ENCODE results near the gene GPC6.

The GPC6 gene

GRCh38 chr13:93966267-93966936, 739.8 kb downstream of the GPC6 start:
- no peak for TF ChIP-seq CTCF (IDR thresholded peaks at IDR 0.05; ENCODE audit: low read depth, low read length)
- H3K4me3 ChIP-seq (ENCODE audit: low read depth, low read length): no peak overlapping the region

- H3K4me3 ChIP-seq (ENCODE audit: low read depth, low read length): no peak overlapping the region
- TF ChIP-seq CTCF (IDR thresholded peaks at IDR 0.05; ENCODE audit: low read depth, low read length): no peak
Measured at GRCh38 chr13:93967286-93967685, 740.7 kb downstream of the GPC6 start.

- H3K4me3 ChIP-seq (ENCODE audit: low read depth, low read length): no peak overlapping the region
- no peak for TF ChIP-seq CTCF (IDR thresholded peaks at IDR 0.05; ENCODE audit: low read depth, low read length)
Measured at GRCh38 chr13:93975242-93975641, 748.6 kb downstream of the GPC6 start.

GRCh38 chr13:93976528-93976927, 749.9 kb downstream of the GPC6 start:
- no peak overlapping the region for H3K4me3 ChIP-seq (ENCODE audit: low read depth, low read length)
- no peak for TF ChIP-seq CTCF (IDR thresholded peaks at IDR 0.05; ENCODE audit: low read depth, low read length)

- no peak for TF ChIP-seq CTCF (IDR thresholded peaks at IDR 0.05; ENCODE audit: low read depth, low read length)
- H3K4me3 ChIP-seq (ENCODE audit: low read depth, low read length): no peak overlapping the region
Measured at GRCh38 chr13:93977986-93978385, 751.4 kb downstream of the GPC6 start.

- no peak overlapping the region for H3K4me3 ChIP-seq (ENCODE audit: low read depth, low read length)
- TF ChIP-seq CTCF (IDR thresholded peaks at IDR 0.05; ENCODE audit: low read depth, low read length): no peak
Measured at GRCh38 chr13:93981426-93981977, 754.9 kb downstream of the GPC6 start.

- TF ChIP-seq CTCF (IDR thresholded peaks at IDR 0.05; ENCODE audit: low read depth, low read length): no peak
- H3K4me3 ChIP-seq (ENCODE audit: low read depth, low read length): no peak overlapping the region
Measured at GRCh38 chr13:93982179-93982918, 755.7 kb downstream of the GPC6 start.

Data from WI38 (cell line).